Liver (tissue), 9 donors: ENCODE measurements around the gene PPAN. TPM values are rescaled to one million over a fixed set of nuclear protein-coding genes. Genes with fewer than 3 reads are reported as not detected.

ENCODE experiments used
- DNase-seq: peaks from one replicate; pipeline ENCODE4 v3.0.0-alpha.2; 2017; ENCODE audit warnings: low spot score
- H3K27ac ChIP-seq, 2 donors: one replicate each; pipeline ENCODE4 v1.7.0; 2013; ENCODE audit warnings: inconsistent platforms in 2 of 2, low read length in 2 of 2, control low read depth in 1 of 2, low read depth in 1 of 2, mild to moderate bottlenecking in 1 of 2
- H3K27me3 ChIP-seq, 4 donors: one replicate each; pipeline versions ENCODE4 v1.6.1 to v1.7.0; 2013; ENCODE audit warnings: low read length in 3 of 4, inconsistent platforms in 1 of 4, mild to moderate bottlenecking in 1 of 4, moderate library complexity in 1 of 4; ENCODE audit not compliant: control insufficient read depth in 4 of 4, insufficient read depth in 4 of 4
- H3K36me3 ChIP-seq, 4 donors: one replicate each; pipeline versions ENCODE4 v1.6.1 to v1.7.0; 2013; ENCODE audit warnings: low read length in 3 of 4, mild to moderate bottlenecking in 3 of 4, low read depth in 1 of 4, moderate library complexity in 1 of 4; ENCODE audit not compliant: control insufficient read depth in 4 of 4, insufficient read depth in 3 of 4
- H3K4me1 ChIP-seq, 4 donors: one replicate each; pipeline versions ENCODE4 v1.6.1 to v1.7.0; 2013; ENCODE audit warnings: low read length in 3 of 4, mild to moderate bottlenecking in 3 of 4, moderate library complexity in 1 of 4; ENCODE audit not compliant: control insufficient read depth in 4 of 4, insufficient read depth in 4 of 4
- H3K4me3 ChIP-seq, 3 donors: one replicate each; pipeline versions ENCODE4 v1.6.1 to v1.7.0; 2013; ENCODE audit warnings: low read length in 3 of 3, control low read depth in 1 of 3, low read depth in 1 of 3, mild to moderate bottlenecking in 1 of 3
- H3K9ac ChIP-seq, 2 donors: one replicate each; pipeline ENCODE4 v1.7.0; 2013; ENCODE audit warnings: low read length in 2 of 2, mild to moderate bottlenecking in 2 of 2, moderate library complexity in 2 of 2, control low read depth in 1 of 2, low read depth in 1 of 2
- H3K9me3 ChIP-seq, 4 donors: one replicate each; pipeline versions ENCODE4 v1.6.1 to v1.7.0; 2013; ENCODE audit warnings: low read length in 3 of 4; ENCODE audit not compliant: control insufficient read depth in 4 of 4
- CTCF ChIP-seq: fragments of 150-350 bp; IDR thresholded peaks from 2 replicates; pipeline ENCODE4 v1.5.1; 2017; ENCODE audit warnings: improper control_type of control experiment, low read depth, low read length; ENCODE audit not compliant: missing input control
- EGR1 ChIP-seq, 2 donors: IDR thresholded peaks; 2 replicates each; pipeline ENCODE4 v1.6.1; 2016 to 2018; ENCODE audit warnings: antibody characterized with exemption in 2 of 2, low read depth in 2 of 2
- HNF4G ChIP-seq: IDR thresholded peaks from 2 replicates; pipeline ENCODE4 v1.6.1; 2016; ENCODE audit warnings: antibody characterized with exemption
- JUND ChIP-seq, 2 donors: IDR thresholded peaks; 2 replicates each; pipeline ENCODE4 v1.6.1; 2016; ENCODE audit warnings: antibody characterized with exemption in 2 of 2
- NR2F2 ChIP-seq: IDR thresholded peaks from 2 replicates; pipeline ENCODE4 v1.6.1; 2016; ENCODE audit warnings: antibody characterized with exemption
- SP1 ChIP-seq: IDR thresholded peaks from 2 replicates; pipeline ENCODE4 v1.6.1; 2018; ENCODE audit warnings: antibody characterized with exemption, mild to moderate bottlenecking
- TAF1 ChIP-seq: conservative IDR thresholded peaks from 2 replicates; pipeline ENCODE4 v1.6.1; 2016; ENCODE audit warnings: antibody characterized with exemption, mild to moderate bottlenecking
- WGBS: extraction: QIAGEN DNeasy Blood & Tissue Kit; methylation state at CpG from one replicate; pipeline ENCODE4 v1.1.7; 2013; 5-methylcytosine and 5-hydroxymethylcytosine counted together
- polyA plus RNA-seq, 2 donors: library from polyadenylated mRNA; stranded (reverse) in 1 of 2; unstranded in 1 of 2; fragments of 200-250 nt in 1 of 2; fragments of >200 nt in 1 of 2; fragmentation: Nextera tagmentation in 1 of 2; extraction: Ambion mirVana in 1 of 2; gene quantifications; one replicate each; pipeline versions ENCODE4 v1.2.1 to v1.2.3, GENCODE V29; 2013 to 2015
- total RNA-seq, 2 donors: library from RNA; depleted of rRNA; stranded (reverse); fragments of >200 nt; gene quantifications; one replicate each; pipeline ENCODE4 v1.2.3, GENCODE V29; 2014
- TF ChIP-seq, protein P1 (sequence below): IDR thresholded peaks from 2 replicates; pipeline ENCODE4 v1.6.1; 2016; ENCODE audit warnings: antibody characterized with exemption, mild to moderate bottlenecking
- TF ChIP-seq, protein P2 (sequence below): IDR thresholded peaks from 2 replicates; pipeline ENCODE4 v1.6.1; 2016; ENCODE audit warnings: antibody characterized with exemption
- donor health status: healthy.
- donor health status: healthy.
- donor health status: healthy.
- donor health status: healthy.
- donor health status: healthy.

Gene PPAN
- total and polyA plus RNA-seq, 4 donors = 10.1 to 20.7 (median 14.2) TPM

DNA sequence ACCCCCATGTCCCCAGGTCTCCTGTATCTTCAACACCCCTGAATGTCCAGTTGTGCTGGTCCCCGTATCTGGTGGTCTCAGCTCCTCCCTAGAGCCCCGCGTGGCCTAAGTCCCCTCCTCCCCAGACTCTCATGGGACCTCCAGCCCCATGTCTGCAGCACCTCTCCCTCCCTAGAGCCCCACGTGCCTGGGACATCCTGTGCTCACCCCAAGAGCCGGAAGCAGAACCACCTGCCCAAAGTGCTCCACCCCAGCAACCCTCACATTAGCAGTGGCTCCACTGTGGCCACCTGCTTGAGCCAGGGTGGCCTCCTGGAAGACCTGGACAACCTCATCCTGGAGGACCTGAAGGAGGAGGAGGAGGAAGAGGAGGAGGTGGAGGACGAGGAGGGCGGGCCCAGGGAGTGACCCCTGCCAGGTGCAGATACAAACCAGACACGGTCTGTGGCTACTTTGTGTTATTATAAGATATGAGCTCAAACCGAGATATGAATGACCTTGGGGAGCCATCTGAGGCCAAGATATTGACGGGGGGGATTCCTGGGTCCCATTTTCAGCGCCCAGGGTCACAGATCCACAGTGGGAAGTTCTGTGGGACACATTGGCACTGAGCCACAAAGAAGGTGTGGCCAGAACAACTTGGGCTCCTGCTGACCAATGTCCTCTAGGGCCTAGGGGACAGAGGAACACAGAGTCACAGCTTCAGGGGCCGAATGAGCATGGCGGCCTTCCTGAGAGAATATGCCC is 14.1 kb upstream of the PPAN start (continued):
- TF ChIP-seq CTCF (no peak), HNF4G (no peak), EGR1 (IDR thresholded peaks at IDR 0.05; ENCODE audit: low read depth in 2 of 2) (no peak), SP1 (no peak), JUND (IDR thresholded peaks at IDR 0.05) (no peak), TAF1 (no peak)

DNA sequence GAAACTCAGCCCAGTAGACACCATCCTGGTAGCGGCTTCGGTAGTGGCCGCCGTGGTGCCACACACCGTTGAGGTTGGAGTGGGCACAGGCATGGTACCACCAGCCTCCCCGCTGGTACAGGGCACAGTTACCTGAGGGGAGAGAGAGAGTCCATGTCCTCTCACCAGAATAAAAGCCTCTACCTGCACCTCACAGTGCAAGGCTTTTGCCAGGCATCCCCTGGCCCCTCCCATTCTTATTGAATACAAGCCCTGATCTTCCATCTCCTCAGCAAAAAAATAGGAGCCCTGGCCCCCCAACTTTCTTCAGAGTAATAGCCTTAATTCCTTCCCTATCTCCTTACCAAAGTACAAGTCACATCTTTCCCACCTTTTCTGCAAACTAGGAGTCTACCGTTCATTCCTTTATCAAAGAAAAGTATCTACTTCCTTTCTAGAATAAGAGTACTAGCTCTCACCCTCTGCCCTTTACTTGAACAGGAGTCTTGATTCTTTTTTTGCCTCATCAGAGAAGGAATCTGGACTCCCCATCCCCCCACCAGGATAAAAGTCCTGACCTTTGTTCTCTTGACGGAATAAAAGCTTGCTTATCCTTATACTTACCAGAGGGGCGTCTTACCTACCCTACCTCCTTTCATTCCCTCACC is 13.4 kb upstream of the PPAN start:
- DNase-seq = no peak
- Histone ChIP-seq H3K36me3 (peaks cover 14 to 33% (median 25%) of the 10 kb centered on the region in 4 donors), H3K27me3 (no peaks in the 10 kb centered on the region), H3K9ac (no peak overlapping the region), H3K27ac (peak overlapping the region; percentile 36 to 85), H3K4me3 (no peak overlapping the region), H3K4me1 (peaks cover 22 to 60% (median 47%) of the 10 kb centered on the region in 4 donors), H3K9me3 (no peaks in the 10 kb centered on the region)
- 87% methylated on average over 9 of the region's 9 CpGs for WGBS
- TF ChIP-seq NR2F2 (no peak), HNF4G (no peak)
- TF ChIP-seq, protein P1, sequence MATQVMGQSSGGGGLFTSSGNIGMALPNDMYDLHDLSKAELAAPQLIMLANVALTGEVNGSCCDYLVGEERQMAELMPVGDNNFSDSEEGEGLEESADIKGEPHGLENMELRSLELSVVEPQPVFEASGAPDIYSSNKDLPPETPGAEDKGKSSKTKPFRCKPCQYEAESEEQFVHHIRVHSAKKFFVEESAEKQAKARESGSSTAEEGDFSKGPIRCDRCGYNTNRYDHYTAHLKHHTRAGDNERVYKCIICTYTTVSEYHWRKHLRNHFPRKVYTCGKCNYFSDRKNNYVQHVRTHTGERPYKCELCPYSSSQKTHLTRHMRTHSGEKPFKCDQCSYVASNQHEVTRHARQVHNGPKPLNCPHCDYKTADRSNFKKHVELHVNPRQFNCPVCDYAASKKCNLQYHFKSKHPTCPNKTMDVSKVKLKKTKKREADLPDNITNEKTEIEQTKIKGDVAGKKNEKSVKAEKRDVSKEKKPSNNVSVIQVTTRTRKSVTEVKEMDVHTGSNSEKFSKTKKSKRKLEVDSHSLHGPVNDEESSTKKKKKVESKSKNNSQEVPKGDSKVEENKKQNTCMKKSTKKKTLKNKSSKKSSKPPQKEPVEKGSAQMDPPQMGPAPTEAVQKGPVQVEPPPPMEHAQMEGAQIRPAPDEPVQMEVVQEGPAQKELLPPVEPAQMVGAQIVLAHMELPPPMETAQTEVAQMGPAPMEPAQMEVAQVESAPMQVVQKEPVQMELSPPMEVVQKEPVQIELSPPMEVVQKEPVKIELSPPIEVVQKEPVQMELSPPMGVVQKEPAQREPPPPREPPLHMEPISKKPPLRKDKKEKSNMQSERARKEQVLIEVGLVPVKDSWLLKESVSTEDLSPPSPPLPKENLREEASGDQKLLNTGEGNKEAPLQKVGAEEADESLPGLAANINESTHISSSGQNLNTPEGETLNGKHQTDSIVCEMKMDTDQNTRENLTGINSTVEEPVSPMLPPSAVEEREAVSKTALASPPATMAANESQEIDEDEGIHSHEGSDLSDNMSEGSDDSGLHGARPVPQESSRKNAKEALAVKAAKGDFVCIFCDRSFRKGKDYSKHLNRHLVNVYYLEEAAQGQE = no peak

GRCh38 chr19:10093295-10094186 is 12.6 kb upstream of the PPAN start:
- Histone ChIP-seq H3K4me1 (peaks cover 22 to 59% (median 46%) of the 10 kb centered on the region in 4 donors), H3K9me3 (no peaks in the 10 kb centered on the region), H3K9ac (no peak overlapping the region), H3K4me3 (no peak overlapping the region), H3K27me3 (no peaks in the 10 kb centered on the region), H3K36me3 (peaks cover 14 to 33% (median 25%) of the 10 kb centered on the region in 4 donors), H3K27ac (no peak overlapping the region)
- 88% methylated on average over 22 of the region's 22 CpGs for WGBS
- TF ChIP-seq, protein P2, sequence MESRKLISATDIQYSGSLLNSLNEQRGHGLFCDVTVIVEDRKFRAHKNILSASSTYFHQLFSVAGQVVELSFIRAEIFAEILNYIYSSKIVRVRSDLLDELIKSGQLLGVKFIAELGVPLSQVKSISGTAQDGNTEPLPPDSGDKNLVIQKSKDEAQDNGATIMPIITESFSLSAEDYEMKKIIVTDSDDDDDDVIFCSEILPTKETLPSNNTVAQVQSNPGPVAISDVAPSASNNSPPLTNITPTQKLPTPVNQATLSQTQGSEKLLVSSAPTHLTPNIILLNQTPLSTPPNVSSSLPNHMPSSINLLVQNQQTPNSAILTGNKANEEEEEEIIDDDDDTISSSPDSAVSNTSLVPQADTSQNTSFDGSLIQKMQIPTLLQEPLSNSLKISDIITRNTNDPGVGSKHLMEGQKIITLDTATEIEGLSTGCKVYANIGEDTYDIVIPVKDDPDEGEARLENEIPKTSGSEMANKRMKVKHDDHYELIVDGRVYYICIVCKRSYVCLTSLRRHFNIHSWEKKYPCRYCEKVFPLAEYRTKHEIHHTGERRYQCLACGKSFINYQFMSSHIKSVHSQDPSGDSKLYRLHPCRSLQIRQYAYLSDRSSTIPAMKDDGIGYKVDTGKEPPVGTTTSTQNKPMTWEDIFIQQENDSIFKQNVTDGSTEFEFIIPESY = no peak
- TF ChIP-seq, protein P1 = peak; percentile 97
- no peak for DNase-seq
